LNCaP clone FGC (cell line): ENCODE measurements around the gene PLXNA4.

Source experiments
- DNase-seq: peaks from one replicate; pipeline ENCODE4 v3.0.0-alpha.2; 2011; ENCODE audit warnings: low read depth
- H3K4me3 ChIP-seq: 2 replicates; pipeline ENCODE4 v1.5.1; 2011; ENCODE audit warnings: mild to moderate bottlenecking, low read depth, low read length, control low read depth
- CTCF ChIP-seq: IDR thresholded peaks from 2 replicates; pipeline ENCODE4 v1.5.1; 2012; ENCODE audit warnings: mild to moderate bottlenecking; ENCODE audit not compliant: control insufficient read depth, insufficient read depth; ENCODE audit errors: extremely low read depth

PLXNA4 gene

GRCh38 chr7:132388688-132389087 lies 187.6 kb downstream of the PLXNA4 start:
- TF ChIP-seq CTCF = no peak
- no peak for DNase-seq
- H3K4me3 ChIP-seq = no peak overlapping the region

- DNase-seq = no peak
- TF ChIP-seq CTCF = no peak
- no peak overlapping the region for H3K4me3 ChIP-seq
Measured at GRCh38 chr7:132387596-132387995, 188.7 kb downstream of the PLXNA4 start.

DNA sequence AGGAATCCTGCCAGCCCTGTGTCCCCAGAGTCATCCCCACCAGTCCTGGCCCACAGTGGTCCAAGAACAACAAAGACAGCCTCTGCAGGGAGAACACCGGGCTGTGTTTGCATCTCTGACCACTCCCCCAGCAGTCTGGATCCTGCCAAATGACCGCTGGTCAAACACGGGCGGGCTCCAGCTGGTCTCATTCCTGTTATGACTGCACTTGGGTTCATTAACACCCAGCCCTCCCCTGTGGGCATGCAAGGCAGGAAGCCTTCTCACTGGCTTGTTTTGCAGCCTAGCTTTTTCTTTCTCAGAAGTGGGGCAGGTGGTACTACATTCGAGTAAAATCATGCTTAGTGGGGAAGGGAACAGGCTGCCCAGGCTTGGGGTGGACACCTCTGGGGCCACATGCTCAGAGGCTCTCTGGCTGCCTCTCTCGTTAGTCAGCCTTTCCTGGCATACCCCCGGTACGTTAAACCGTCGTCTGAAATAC lies 190.0 kb downstream of the PLXNA4 start:
- no peak overlapping the region for H3K4me3 ChIP-seq
- TF ChIP-seq CTCF = no peak
- DNase-seq = peak; percentile 6

DNA sequence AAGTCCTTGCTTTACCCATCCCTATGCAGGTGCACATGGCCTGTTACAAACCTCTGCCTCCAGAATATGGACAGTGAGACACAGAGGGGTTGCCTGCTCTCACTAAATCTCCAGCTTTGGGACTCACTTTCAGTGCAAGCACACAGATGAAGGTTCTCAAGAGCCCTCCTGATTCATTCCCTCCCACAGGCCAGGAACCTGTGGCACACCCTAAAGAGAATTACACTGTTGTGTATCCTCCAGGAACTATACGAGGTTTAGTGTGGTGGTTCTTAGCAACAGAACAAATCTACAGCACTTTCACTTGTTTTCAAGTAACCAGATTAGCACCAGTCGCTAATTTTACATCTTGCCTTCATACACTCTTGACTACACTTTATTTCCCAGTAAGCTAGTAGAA lies 192.3 kb downstream of the PLXNA4 start:
- H3K4me3 ChIP-seq = no peak overlapping the region
- TF ChIP-seq CTCF = no peak

DNA sequence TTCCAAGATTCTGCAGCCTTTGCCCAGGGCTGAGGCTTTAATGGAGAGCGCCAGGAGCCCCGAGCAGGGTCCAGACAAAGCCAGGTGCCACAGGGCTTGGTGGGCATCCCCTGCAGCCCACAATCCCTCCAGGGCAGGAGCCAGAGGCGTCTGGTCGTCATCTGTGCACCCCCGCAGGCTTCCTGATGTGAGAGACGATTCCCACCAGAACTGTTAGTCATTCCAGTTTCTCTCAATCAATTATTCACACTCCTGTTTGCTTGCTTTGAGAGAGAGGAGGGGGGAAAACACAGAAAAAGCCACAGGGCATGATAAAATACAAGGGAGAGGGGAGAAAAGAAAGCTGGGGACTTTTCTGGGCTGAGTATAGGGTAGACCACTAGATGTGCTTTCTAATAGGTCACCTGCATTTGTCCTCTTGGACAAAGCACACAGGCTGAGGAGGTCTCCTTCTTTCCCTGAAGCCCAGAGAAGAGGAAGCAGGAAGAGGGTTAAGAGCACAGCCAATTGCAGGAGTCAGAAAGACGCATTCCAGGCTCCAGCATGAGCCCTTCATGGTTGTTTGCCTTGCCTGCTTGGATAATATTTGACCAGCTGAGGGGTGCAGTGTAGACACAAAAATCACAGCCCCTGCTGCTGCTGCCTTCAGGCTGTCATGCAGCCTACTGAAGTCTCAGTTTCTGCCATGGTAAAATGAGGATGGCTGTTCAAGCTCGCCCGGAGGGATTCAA lies 194.4 kb downstream of the PLXNA4 start:
- DNase-seq = peak; percentile 18
- TF ChIP-seq CTCF = no peak
- no peak overlapping the region for H3K4me3 ChIP-seq

More for the DNA sequence above, 192.3 kb downstream of the PLXNA4 start:
- DNase-seq = no peak

DNA sequence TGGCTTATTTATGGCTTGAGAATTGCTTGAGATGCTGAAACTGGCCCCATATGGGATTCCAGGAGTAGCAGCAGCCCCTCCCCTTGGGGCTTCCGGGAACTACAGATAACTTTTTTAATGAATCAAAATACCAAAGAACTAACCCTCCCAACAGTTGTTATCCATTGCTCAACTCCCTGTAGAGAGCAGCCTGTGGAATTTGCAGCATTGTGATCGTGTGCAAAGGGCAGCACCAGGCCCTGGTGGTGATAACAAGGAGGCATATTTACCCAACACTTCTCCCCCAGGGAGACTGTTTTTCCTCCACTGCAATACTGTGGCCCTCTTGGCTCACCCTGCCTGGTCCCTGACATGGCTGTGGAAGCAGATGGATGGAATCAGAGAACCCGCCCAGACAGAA lies 196.2 kb downstream of the PLXNA4 start:
- TF ChIP-seq CTCF = no peak
- no peak overlapping the region for H3K4me3 ChIP-seq
- no peak for DNase-seq

- H3K4me3 ChIP-seq = no peak overlapping the region
- no peak for DNase-seq
Measured at GRCh38 chr7:132379292-132379691, 197.0 kb downstream of the PLXNA4 start.

More at GRCh38 chr7:132379292-132379691, 197.0 kb downstream of the PLXNA4 start:
- TF ChIP-seq CTCF = no peak
